GM12891 (cell line): ENCODE measurements around the gene CEP350.

ENCODE experiments used
- DNase-seq: peaks from one replicate; pipeline ENCODE4 v3.0.0; 2011; ENCODE audit warnings: low spot score; ENCODE audit not compliant: insufficient read length
- FAIRE-seq: peaks from 2 replicates; lab custom pipeline; 2011; peaks lifted over from hg19 to GRCh38; lab: Jason Lieb, UNC
- PAX5 ChIP-seq: IDR thresholded peaks from 2 replicates; pipeline ENCODE4 v1.6.1; 2011; ENCODE audit warnings: low read length, moderate library complexity, mild to moderate bottlenecking; ENCODE audit not compliant: insufficient read depth, severe bottlenecking
- POLR2A ChIP-seq: IDR thresholded peaks from 2 replicates; pipeline ENCODE4 v1.6.1; 2011; ENCODE audit warnings: low read depth, low read length, control low read depth
- POLR2AphosphoS5 ChIP-seq: IDR thresholded peaks from 2 replicates; pipeline ENCODE4 v1.6.1; 2011; ENCODE audit warnings: low read depth, low read length, control low read depth
- POU2F2 ChIP-seq: IDR thresholded peaks from 2 replicates; pipeline ENCODE4 v1.6.1; 2011; ENCODE audit warnings: low read depth, mild to moderate bottlenecking, control low read depth, low read length, moderate library complexity
- SPI1 ChIP-seq: IDR thresholded peaks from 2 replicates; pipeline ENCODE4 v1.6.1; 2011; ENCODE audit warnings: low read depth, low read length, control low read depth
- TAF1 ChIP-seq: IDR thresholded peaks from 2 replicates; pipeline ENCODE4 v1.6.1; 2011; ENCODE audit warnings: low read depth, low read length, control low read depth

CEP350 gene

GRCh38 chr1:180112091-180112490, 157.5 kb downstream of the CEP350 start:
- DNase-seq (no peak), FAIRE-seq (no peak)
- TF ChIP-seq PAX5 = no peak
- TF ChIP-seq POLR2A = no peak
- no peak for TF ChIP-seq POLR2AphosphoS5
- no peak for TF ChIP-seq SPI1
- TF ChIP-seq POU2F2 = no peak
- no peak for TF ChIP-seq TAF1

GRCh38 chr1:180112984-180113647, 158.5 kb downstream of the CEP350 start:
- FAIRE-seq = no peak
- DNase-seq = no peak
- TF ChIP-seq POLR2AphosphoS5 (no peak), POU2F2 (no peak), TAF1 (no peak), PAX5 (no peak), SPI1 (no peak), POLR2A (no peak)

- FAIRE-seq = no peak
- no peak for DNase-seq
- no peak for TF ChIP-seq SPI1
- no peak for TF ChIP-seq POLR2A
- no peak for TF ChIP-seq TAF1
- no peak for TF ChIP-seq PAX5
- no peak for TF ChIP-seq POLR2AphosphoS5
- TF ChIP-seq POU2F2 = no peak
Observed at GRCh38 chr1:180114396-180114945, 159.9 kb downstream of the CEP350 start.

GRCh38 chr1:180116964-180117763, 162.6 kb downstream of the CEP350 start:
- FAIRE-seq (no peak), DNase-seq (no peak)

GRCh38 chr1:180117764-180118116, 163.1 kb downstream of the CEP350 start:
- DNase-seq (no peak), FAIRE-seq (no peak)
- TF ChIP-seq POLR2AphosphoS5 (no peak), POLR2A (no peak), PAX5 (no peak), POU2F2 (no peak), SPI1 (no peak), TAF1 (no peak)

More at GRCh38 chr1:180116964-180117763, 162.6 kb downstream of the CEP350 start:
- TF ChIP-seq PAX5 (no peak), SPI1 (no peak), POLR2AphosphoS5 (peak; percentile 48; the same call in 1 of the 2 replicates)

- TF ChIP-seq TAF1 (no peak), POLR2AphosphoS5 (no peak), POU2F2 (no peak), SPI1 (no peak)
- DNase-seq = no peak
- no peak for FAIRE-seq
Observed at GRCh38 chr1:180119837-180120236, 165.2 kb downstream of the CEP350 start.

GRCh38 chr1:180123463-180123936, 168.9 kb downstream of the CEP350 start:
- TF ChIP-seq TAF1 (no peak), POLR2A (no peak), SPI1 (no peak), POU2F2 (no peak), PAX5 (no peak), POLR2AphosphoS5 (no peak)
- no peak for DNase-seq
- no peak for FAIRE-seq

GRCh38 chr1:180130651-180131050, 176.0 kb downstream of the CEP350 start:
- TF ChIP-seq POLR2AphosphoS5 (no peak), POU2F2 (no peak)
- no peak for DNase-seq
- FAIRE-seq = no peak

GRCh38 chr1:180131510-180131909, 176.9 kb downstream of the CEP350 start:
- no peak for DNase-seq
- FAIRE-seq = no peak

More at GRCh38 chr1:180131510-180131909, 176.9 kb downstream of the CEP350 start:
- TF ChIP-seq POLR2AphosphoS5 (no peak), PAX5 (no peak), TAF1 (no peak), POU2F2 (no peak), POLR2A (no peak), SPI1 (no peak)
